Kidney tubule cell (primary cell): ENCODE results near the gene QARS1.

Source experiments
- DNase-seq: peaks from one replicate; pipeline ENCODE4 v3.0.0-alpha.2; 2018; ENCODE audit warnings: low spot score

QARS1 gene

DNA sequence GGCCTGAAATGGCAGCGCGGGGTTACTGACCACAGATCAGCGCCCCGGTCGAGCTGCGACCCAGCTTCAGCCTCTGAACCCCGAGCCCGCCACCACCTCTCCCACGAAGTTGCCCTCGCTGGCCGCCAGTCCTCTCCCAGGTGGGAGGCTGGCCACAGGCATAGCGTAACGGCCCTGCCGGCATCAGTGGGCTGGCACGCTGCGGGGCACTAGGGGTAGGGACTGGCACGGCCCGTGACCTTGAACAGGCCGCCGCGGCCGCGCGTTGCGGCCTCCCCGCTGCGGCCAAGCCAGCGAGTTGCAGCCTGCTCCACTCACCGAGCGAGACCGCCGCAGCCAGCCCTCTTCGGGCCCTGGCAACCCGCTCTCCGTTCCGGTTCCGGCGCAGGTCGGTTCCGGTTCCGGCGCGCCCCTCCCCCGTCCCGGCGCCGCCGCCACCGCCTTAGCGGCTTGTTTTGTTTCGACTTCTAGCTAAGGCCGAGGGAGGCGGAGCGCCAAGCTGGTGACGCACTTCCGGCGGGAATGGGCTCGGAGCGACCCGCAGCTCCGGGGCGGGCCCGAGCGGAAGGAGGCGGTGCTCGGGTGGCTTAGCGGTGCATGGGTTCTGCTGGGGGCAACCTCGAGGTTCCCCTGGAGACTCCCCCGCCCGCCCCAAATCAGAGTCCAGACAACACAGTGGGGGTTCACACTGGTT, 16.0 kb upstream of the QARS1 start, which contains the start of gene USP19:
Gene USP19 (minus strand): TSS at position 386 of the 694 bp plus-strand sequence. CDS start 1,678 bp downstream, outside the sequence.
- peak; percentile 90 for DNase-seq

DNA sequence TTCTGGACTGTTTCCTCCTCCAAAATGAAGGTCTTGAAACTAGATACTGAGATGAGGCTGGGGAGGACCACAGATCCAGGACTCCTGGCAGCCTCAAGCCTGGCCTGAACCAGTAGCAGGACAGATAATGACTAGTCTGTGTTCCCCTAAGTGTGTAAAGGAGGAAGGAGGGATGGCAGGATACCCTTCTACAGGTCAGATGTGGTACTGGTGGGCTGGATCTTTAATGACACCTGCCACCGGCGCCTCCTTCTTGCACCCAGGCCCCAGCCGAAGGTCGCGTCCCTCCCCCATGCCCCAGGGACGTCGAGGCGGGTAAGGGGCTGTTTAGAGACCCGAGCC, 15.5 kb upstream of the QARS1 start:
- DNase-seq: no peak

DNA sequence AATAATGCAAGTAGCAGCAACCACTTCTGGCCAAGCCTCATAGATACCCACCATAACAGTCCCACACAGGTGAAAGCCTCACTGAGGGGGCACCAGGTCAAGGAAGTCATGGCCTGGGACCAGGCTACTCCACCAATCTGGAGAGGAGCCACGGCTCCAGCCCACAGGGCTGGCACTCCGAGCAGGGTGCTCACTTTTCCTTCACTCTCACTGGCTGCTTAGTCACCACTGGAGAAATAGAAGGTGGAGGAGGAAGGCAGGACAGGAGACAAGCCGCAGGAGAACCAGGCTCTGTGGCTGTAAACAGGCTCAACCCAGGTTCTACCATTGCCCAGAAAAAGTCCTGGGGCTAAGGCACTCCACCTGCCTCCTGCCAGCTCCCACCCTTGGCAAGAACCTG, 14.9 kb upstream of the QARS1 start:
- DNase-seq: peak; percentile 53

DNA sequence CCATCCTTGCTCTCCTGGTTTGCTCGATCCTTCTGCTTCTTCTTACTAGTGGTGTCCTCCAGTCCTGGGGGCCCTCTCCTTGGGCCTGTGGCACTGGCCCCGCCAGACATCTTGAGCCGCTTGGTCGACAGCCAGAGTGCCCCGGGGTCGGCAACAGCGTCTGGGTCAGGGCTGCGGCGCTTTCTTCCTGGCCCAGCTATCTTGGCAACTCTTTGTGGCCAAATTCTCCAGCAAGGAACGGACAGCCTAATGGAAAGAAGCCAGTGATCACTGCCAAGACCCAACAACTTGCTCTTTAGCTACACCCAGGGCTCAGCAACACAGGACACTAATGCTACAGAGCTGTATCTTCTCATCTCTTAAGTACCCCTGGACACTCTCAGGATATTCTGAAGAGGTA, 14.5 kb upstream of the QARS1 start:
- no peak for DNase-seq

DNA sequence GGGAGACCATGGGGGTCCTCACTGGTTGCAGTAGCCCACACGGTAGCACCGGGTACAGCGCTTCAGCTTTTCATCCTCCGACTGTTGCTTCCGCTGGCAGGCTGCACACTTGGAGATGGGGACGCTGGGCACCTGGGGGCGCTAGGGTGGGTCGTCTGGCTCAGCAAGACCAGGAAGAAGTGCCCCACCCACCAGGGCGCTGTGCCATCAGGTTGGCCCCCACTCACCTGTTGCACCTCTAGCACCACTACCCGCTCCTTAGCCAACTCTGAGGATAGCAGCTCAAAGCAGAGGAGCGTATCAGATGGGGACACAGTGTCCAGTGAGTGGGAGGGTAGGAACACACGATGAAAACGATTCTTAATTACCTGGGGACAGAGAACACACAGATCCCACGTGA, 7.7 kb upstream of the QARS1 start:
- no peak for DNase-seq

DNA sequence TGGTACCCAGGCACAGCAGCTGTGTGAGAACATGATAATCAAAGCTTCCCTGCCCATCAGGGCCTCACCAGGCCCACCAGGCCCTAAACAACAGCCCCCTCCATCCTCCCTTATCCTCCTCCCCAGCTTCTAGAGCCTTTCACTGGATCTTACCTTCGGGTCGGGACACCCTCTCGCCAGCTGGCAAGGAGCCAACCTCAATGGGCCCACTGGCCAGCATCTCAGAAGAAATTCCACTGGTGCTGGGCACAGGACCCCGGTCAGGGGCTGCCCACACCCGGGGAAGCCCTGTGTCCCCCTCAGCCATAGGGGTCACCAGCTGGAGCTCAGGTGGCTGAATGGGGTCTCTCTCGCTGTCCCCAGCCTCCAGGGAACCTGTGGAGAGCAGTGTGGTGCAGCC, 6.8 kb upstream of the QARS1 start:
- no peak for DNase-seq

DNA sequence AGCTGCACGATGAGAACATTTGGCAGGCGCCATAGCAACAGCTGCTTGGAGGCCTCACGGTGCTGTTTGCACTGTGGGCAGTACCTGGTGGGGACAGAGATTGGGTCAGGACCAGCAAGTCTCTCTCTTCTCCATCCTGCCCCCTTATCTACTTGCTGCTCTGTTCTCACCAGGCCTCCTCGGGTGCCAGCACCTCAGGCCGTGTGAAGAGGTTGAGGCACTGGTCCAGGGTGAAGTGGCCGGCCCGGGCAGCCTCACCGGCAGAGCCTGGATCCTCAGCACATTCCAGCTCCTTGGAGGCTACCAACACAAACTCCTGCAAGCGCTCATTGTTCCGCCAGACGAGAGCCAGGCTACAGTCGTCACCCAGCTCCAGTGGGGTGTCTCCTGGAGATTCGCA, 6.2 kb upstream of the QARS1 start:
- DNase-seq: no peak

DNA sequence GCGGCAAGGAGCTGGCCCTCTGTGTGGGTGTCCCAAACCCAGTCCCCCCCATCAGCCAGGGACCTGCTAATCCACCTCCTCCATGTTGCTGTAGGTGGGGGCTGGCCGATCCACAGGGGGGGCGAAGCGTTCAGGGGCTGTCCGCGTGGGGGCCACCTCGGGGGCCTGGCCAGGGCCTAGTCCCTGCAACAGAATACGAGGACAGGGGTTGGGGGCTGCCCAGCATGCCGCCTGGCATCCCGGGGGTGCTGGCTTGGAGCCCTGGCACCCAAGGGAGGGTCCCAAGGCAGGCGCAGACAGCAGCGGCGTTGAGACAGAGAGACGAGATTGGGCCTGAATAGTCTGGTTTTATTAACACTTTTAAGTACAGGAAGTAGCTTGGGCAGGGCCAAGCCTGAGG, 3.8 kb upstream of the QARS1 start:
- DNase-seq: no peak

DNA sequence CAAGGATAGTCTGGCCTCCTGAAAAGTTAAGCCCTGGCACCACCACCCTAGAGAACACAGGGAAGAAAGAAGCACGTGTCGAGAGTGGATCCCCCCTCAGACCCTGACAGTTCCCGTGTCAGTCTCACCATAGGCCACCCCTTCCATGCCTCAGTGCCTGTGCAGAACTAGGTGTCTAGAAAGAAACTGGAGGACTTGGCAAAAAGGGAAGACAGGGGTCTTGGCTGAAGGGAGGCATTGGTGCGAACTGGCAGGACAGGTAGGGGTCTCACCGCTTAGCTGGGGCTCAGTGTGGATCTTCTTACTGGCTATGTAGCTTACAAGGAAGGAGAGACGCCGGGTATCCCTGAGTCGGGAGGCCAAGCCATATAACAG, 518 bp downstream of the QARS1 start:
- no peak for DNase-seq

DNA sequence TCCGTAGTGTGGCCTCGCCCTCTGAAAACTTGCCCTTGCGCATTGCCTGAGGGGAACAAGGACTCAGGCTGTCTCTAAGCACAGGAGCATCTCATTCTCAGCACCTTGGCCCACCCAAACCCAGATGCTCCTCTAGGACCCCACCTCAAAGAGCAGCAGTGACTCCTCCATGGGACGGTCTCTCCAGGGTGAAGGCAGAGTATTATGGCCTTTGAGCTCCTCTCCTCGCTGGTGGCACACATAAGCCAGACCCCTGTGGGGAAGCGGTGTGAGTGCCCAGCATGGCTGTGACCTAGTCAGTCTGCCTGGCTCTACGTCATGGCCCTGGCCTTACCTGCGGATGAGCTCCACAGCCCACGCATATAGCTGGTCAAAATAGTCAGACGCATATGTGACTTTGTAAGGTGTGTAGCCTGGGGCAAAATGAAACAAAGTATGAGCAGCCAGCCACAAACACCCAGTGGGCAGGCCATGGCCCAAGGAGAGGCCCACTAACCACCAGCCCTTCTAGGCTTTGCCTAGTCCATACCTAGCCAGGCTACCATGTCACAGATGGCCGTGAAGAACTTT, 4.4 kb downstream of the QARS1 start:
- DNase-seq: no peak

DNA sequence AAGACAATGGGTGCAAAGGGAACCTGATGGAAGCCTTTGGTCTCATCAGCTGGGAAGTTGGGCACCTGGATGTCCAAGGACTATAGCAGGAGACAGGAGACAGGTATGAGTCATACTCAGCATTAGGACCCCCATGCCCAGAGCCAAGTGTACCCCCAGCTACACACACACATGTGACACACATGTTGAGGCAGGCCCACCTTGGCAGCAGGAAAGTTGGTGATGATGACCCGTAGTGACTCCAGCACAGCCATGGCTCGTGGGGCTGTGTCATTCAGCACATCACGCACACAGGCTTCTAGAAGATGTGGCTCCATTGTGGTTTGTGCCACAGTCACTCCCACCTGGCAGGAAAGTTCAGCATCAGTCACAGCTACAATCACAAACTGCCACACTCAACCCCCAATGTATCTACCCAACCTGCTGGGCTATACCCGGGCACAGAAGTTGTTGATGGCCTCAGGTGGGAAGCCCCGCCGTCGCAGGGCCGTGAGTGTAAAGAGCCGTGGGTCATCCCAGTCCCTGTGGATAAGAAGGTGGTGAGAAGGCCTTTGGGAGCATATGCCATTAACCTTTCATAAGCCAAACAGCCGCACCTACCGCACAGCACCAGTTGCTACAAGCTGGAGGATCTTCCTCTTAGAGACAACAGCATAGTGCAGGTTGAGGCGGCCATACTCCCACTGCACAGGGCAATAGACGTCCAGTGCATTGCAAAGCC, 5.5 kb downstream of the QARS1 start:
- DNase-seq: no peak

DNA sequence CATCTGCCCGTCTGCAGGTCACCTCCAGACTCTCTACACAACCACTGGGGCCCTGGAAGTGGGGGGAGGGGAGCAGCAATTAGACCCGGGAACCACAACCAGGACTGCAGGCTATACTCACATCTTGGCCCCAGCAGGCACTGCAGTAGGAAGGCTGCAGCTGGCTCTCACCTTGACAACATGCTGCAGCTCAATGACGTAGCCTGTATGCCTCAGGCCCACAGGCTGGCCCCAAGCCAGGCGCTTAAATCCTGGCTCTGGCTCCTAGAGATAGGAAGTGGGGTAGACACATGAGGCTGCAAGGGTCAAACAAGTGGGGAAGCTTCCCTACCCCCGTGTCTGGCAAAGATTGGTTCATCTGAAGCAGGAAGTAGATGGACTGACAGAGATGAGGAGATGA, 6.1 kb downstream of the QARS1 start:
- DNase-seq: peak; percentile 42

DNA sequence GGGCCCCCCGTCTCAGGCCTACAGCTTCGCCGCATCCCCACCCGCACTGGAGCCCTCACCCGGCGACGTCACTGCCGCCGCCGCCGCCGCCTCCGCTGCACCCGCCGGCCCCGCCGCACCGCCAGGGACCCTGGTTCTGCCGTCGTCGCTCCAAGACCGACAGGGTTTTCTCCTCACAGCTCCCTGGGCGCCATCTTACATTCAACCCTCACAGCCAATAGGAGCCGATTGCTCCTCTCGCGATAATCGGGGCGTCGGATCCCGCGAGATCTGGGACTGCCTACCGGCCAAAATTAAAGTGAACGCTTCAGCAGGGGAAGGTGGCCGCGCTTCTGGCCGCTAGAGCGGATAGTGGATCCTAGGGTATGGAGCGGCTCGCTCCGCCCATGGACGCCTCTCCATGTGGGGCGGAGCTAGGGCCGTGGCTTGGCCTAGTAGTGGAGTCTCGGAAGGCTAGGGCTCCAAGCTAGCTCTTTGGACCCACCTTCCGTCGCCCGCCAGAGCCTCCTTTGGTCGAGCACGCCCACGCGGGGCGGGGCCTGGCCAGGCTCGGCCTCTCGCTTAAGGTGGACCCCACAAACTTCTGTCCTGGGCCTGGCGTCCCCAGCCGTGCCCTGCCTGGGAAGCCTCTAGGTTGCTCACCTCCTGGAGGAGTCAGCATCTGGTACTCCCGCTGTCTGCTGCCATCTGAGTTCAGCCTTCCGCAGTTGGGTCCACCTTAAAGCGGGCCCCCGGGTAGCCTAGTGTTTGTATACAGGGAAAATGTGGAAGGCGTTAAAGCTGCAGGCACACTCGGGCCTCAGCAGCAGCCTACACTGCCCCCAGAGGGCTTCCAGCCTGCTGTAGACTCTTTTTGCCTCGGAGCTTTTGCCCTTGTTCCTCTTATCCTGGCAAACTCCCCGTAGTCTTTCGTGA, 10.4 kb downstream of the QARS1 start, which contains the start of gene QRICH1:
Gene QRICH1 (minus strand): TSS at position 219 of the 915 bp plus-strand sequence. CDS start 17,054 bp downstream, outside the sequence.
- DNase-seq: peak; percentile 98

DNA sequence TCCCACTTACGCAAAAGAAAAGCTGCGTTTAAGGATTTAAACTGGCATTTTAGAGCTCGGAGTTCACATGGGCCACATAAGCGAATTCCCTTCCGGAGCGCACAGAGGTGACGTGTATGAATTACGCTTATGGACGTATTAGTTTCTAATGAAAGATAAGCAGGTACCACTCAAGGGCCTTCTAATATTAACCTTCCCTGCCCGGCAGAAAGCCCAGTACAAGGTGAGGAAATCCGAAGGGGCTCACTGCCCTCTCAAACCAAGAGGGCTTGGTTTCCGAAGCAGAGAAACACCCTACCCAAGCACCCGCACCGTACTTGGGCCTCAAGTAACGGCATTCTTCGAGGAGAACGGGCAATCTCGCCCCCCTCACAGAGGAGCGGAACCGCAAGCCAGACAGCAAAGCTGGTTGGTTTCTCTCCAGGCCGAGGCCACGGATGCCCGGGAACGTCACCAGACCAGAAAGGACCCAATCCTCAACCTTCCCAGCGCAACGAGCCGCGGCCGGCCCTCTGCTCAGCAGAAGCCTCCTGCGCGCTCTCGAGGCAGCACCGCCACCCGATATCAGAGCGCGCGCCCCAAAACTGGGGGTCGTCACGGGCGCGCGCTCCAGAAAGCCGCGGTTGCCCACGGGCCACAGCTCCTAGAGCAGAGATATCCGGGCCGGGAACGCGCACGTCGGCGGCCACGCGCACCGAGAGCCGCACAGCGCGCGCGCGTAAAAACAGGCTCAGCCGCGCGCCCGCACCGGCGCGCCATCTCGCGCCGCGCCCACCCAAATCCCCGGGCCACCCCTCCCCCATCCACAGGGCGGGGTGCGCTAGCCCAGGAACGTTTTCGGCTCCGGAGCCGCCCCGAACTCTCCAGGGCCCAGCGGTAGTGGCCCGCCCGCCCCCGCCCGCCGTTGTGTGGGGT, 11.4 kb downstream of the QARS1 start:
- peak; percentile 77 for DNase-seq

DNA sequence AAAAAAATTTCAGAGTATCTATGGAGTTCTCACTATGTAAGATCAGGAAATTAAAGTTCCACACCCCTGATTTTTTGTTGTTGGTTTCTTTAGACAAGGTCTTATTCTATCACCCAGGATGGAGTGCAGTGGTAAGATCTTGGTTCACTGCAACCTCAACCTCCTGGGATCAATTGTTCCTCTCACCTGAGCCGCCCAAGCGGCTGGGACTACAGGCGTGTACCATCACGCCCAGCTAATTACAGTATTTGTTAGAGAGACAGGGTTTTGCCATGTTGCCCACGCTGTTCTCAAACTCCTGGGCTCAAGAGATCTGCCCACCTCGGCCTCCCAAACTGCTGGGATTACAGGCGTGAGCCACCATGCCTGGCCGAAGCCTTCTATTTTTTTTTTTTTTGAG, 23.1 kb downstream of the QARS1 start:
- no peak for DNase-seq

DNA sequence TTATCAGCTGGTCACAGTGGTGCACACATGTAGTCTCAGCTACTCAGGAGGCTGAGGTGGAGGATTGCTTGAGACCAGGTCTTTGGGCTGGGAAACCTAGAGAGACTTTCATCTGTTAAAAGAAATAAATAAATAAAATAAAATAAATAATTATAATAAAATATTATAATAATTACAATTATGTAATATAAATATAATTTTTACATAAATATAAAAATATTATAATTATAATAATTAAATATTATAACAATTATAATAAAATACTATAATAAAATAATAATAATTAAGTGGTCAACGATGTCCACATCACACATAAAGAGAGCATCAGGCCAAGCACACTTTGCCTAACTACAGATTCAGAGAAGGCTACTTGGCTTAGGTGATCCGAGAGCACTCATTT, 25.3 kb downstream of the QARS1 start:
- no peak for DNase-seq

DNA sequence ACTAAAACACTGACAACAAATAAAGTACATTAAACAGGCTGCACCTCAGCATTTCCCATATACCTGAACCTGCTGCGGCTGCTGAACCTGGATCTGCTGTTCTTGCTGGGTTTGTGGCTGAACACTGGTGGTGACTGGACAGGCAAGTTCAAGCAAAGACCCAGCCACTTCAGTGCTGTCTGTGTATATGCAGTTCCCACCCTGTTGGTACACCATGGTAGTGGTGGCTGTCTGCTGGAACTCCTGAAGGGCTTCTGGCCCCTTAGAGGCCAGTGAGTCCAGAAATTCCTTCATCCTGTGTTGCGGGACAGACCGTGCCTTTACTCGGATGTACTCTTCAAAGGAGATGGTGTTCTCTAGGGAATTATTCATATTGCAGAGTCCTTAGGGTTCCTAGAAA, 27.9 kb downstream of the QARS1 start:
- no peak for DNase-seq

DNA sequence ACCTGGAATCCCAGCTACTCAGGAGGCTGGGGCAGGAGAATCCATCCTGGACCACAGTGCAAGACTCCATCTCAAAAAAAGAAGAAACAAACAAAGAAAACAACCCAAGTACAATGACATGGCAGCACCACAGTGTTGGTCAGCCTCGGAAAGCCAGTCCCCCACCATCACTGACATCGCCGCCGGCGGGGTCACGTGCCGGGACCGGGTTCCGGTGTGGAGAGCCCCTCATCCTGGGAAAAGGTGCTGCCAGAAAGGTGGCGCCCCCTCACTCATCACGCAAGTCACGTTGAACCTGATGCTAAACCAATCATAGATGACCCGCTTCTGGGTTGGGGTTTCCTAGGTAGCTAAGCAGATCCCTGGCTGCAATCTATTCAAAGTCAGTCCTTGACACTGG, 28.4 kb downstream of the QARS1 start:
- no peak for DNase-seq

DNA sequence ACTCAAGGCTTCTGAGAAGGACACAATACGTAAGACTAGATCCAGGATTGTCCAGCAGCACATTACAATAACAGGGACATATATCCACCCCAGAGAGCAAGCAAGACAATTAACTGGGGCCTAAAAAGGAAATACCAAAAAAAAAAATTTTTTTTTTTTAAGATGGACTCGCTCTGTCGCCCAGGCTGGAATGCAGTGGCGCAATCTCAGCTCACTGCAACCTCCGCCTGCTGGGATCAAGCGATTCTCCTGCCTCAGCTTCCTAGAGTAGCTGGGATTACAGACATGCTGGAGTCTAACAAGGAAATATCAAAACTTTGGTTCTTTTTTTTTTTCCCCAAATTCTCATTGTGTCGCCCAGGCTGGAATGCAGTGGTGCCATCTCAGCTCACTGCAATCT, 46.5 kb downstream of the QARS1 start:
- DNase-seq: no peak

DNA sequence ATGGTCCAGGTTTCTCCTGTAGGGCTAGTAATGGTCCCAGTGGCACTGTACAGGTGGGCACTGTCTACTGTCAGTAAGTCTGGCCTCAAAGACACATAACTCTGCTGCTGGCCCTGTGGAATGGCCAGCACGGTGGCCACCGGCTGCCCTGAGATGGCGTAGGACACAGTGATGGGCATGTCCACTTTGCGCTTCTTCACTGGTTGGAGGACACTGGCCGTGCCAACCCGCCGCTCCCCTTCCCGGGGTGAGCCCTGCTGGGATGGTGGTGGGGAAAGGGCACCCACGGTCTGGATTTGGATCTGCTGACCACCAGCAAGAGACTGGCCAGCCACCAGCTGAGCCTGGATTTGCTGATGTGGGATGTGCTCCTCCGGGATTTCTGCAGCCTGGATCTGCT, 47.3 kb downstream of the QARS1 start:
- no peak for DNase-seq

DNA sequence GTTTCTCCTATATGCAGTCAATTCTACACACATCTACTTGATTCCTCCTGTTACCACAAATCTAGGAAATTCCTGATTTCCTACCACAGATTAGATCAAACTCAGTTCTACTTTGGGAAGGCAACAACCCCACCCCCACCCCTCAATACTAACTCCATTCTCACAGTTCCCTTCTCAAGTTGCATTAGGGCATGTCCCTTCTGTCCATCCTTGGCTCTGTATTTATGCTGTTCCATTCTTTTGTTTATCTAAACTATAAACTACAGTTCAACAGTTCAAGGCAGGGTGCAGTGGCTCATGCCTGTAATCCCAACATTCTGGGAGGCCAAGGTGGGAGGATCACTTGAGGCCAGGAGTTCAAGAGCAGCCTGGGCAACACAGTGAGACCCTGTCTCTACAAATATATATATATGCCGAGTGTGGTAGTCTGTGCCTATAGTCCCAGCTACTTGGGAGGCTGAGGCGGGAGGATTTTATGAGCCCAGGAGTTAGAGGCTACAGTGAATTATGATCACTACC, 50.2 kb downstream of the QARS1 start:
- no peak for DNase-seq
